Measurements from ENCODE around the gene AGMAT. TPM values are rescaled to one million over a fixed set of nuclear protein-coding genes. Genes with fewer than 3 reads are reported as not detected.
A peak's percentile ranks its signal among the peaks of the same experiment; 100 is the strongest.

AGMAT gene
- total RNA-seq (6.2 TPM), polyA plus RNA-seq (ENCODE audit: insufficient read depth, low read depth, low replicate concordance) (119 TPM)
- long read RNA-seq, donor 1, transcript AGMAT-201 (7 exons, 2,500 nt), result major isoform, 6 of 6 reads
- long read RNA-seq, donor 1, partial matches to known transcripts, result 0 of 6 reads
- long read RNA-seq, donor 1, other reads (novel, unspliced or antisense), result 0 of 6 reads
- long read RNA-seq, donor 2, transcript AGMAT-201 (7 exons, 2,500 nt), result major isoform, 9 of 9 reads
- long read RNA-seq, donor 2, partial matches to known transcripts, result 0 of 9 reads
- long read RNA-seq, donor 2, other reads (novel, unspliced or antisense), result 0 of 9 reads
- long read RNA-seq, donor 3, transcript AGMAT-201 (7 exons, 2,500 nt), result major isoform, 8 of 8 reads
- long read RNA-seq, donor 3, partial matches to known transcripts, result 0 of 8 reads
- long read RNA-seq, donor 3, other reads (novel, unspliced or antisense), result 0 of 8 reads
- long read RNA-seq, donor 4, transcript AGMAT-201 (7 exons, 2,500 nt), result major isoform, 8 of 8 reads
- long read RNA-seq, donor 4, partial matches to known transcripts, result 0 of 8 reads
- long read RNA-seq, donor 4, other reads (novel, unspliced or antisense), result 0 of 8 reads
- long read RNA-seq, donor 5, partial matches to known transcripts, result 0 of 1 reads
- long read RNA-seq, donor 5, other reads (novel, unspliced or antisense), result 0 of 1 reads
- long read RNA-seq, donor 6, transcript AGMAT-201 (7 exons, 2,500 nt), result major isoform, 7 of 7 reads
- long read RNA-seq, donor 6, partial matches to known transcripts, result 0 of 7 reads
- long read RNA-seq, donor 6, other reads (novel, unspliced or antisense), result 0 of 7 reads
- long read RNA-seq, donor 7, partial matches to known transcripts, result 0 of 5 reads
- long read RNA-seq, donor 7, other reads (novel, unspliced or antisense), result 1 of 5 reads
- long read RNA-seq, donor 8, partial matches to known transcripts, result 0 of 3 reads
- long read RNA-seq, donor 8, other reads (novel, unspliced or antisense), result 0 of 3 reads
- long read RNA-seq, donor 9, partial matches to known transcripts, result 0 of 4 reads
- long read RNA-seq, donor 9, other reads (novel, unspliced or antisense), result 0 of 4 reads
- long read RNA-seq, donor 10, partial matches to known transcripts, result 0 of 4 reads
- long read RNA-seq, donor 10, other reads (novel, unspliced or antisense), result 0 of 4 reads

DNA sequence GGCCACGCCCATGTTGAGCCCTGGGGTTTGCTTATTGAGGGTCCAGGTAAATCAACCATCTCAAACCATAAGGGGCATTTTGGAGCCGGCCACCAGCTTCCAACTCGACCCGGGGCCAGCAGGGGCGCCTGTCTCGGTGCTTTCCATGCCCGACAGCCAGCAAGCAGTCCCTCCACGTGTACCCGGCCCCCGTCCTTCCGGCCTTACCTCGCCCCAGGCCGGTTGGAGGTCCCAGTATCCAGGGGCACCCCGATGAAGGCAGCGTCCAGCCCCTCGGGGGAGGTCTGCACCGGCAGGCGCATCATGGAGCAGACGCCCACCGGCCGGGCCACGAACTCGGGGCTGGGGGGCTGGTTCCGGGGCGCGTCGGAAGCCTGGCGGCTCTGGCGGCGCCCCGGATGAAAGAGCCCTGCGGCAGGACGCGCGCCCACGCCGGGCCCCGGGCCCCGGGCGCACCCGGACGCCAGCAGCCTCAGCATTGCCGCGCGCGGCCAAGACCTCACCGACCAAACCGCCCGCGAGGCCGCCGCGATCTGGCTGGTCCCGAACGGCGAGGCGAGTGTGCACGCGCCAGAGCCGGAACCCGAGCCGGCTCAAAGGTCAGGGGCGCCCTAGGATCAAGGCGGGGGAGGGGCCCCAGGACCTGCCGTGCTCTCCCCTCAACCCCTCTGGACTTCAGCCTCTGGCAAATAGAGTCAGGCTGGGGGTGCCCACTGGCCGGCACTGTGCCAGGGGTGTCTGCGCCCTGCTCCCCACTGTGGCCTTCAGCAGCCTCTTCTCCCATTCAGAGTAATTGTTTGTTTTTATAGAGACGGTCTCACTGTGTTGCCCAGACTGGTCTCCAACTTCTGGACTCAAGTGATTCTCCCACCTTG lies at the start of gene AGMAT:
AGMAT (minus strand) TSS at position 563 of the 875 bp plus-strand sequence; CDS start at position 479, 84 bp downstream.
- DNase-seq, result peak; percentile 55 to 83 (median 70)
- intact Hi-C loops (cut with DNase I), result no loop called here
- no peak for FAIRE-seq

GRCh38 chr1:15633756-15634420 lies 49.0 kb upstream of the AGMAT start:
- H3K27me3 ChIP-seq (ENCODE audit: control insufficient read depth, insufficient read depth, low read length), result no peaks in the 10 kb centered on the region
- H3K27ac ChIP-seq (ENCODE audit: low read depth in 2 of 2, low read length in 2 of 2), result no peak overlapping the region
- TF ChIP-seq, protein P1, sequence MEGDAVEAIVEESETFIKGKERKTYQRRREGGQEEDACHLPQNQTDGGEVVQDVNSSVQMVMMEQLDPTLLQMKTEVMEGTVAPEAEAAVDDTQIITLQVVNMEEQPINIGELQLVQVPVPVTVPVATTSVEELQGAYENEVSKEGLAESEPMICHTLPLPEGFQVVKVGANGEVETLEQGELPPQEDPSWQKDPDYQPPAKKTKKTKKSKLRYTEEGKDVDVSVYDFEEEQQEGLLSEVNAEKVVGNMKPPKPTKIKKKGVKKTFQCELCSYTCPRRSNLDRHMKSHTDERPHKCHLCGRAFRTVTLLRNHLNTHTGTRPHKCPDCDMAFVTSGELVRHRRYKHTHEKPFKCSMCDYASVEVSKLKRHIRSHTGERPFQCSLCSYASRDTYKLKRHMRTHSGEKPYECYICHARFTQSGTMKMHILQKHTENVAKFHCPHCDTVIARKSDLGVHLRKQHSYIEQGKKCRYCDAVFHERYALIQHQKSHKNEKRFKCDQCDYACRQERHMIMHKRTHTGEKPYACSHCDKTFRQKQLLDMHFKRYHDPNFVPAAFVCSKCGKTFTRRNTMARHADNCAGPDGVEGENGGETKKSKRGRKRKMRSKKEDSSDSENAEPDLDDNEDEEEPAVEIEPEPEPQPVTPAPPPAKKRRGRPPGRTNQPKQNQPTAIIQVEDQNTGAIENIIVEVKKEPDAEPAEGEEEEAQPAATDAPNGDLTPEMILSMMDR (IDR thresholded peaks at IDR 0.05; ENCODE audit: borderline replicate concordance, extremely low read depth, insufficient read depth), result no peak
- FAIRE-seq (no peak), DNase-seq (no peak)
- no peak overlapping the region for H3K9ac ChIP-seq (ENCODE audit: low read length in 3 of 3)
- H3K36me3 ChIP-seq (ENCODE audit: control insufficient read depth in 2 of 3, insufficient read depth in 3 of 3, low read length in 3 of 3), result peaks cover 2 to 67% (median 33%) of the 10 kb centered on the region in 3 donors
- intact Hi-C loops (cut with DNase I), result no loop called here
- H3K9me3 ChIP-seq (ENCODE audit: control insufficient read depth in 2 of 3, insufficient read depth in 1 of 3, low read length in 3 of 3), result no peaks in the 10 kb centered on the region
- H3K4me3 ChIP-seq (ENCODE audit: low read length in 3 of 3), result no peak overlapping the region
- no peaks in the 10 kb centered on the region for H3K4me1 ChIP-seq (ENCODE audit: control insufficient read depth in 2 of 3, insufficient read depth in 2 of 3, low read depth in 1 of 3, low read length in 3 of 3)

More for the DNA sequence above, at the start of gene AGMAT:
- TF ChIP-seq, protein P1 (IDR thresholded peaks at IDR 0.05; ENCODE audit: borderline replicate concordance, extremely low read depth, insufficient read depth), result no peak
- Histone ChIP-seq H3K9ac (ENCODE audit: low read length in 3 of 3) (peak within 1 kb of the TSS in 1 of 3 donors; percentile 65), H3K4me3 (ENCODE audit: low read length in 3 of 3) (peak within 1 kb of the TSS in 2 of 3 donors; percentile 45 to 63), H3K9me3 (ENCODE audit: control insufficient read depth in 2 of 3, insufficient read depth in 1 of 3, low read length in 3 of 3) (no peaks in the 10 kb centered on the region), H3K4me1 (ENCODE audit: control insufficient read depth in 2 of 3, insufficient read depth in 2 of 3, low read depth in 1 of 3, low read length in 3 of 3) (peaks cover 0 to 1% (median 0%) of the 10 kb centered on the region in 3 donors), H3K27me3 (ENCODE audit: control insufficient read depth, insufficient read depth, low read length) (no peaks in the 10 kb centered on the region), H3K36me3 (ENCODE audit: control insufficient read depth in 2 of 3, insufficient read depth in 3 of 3, low read length in 3 of 3) (no peaks in the 10 kb centered on the region), H3K27ac (ENCODE audit: low read depth in 2 of 2, low read length in 2 of 2) (peak within 1 kb of the TSS; percentile 28 to 57)

DNA sequence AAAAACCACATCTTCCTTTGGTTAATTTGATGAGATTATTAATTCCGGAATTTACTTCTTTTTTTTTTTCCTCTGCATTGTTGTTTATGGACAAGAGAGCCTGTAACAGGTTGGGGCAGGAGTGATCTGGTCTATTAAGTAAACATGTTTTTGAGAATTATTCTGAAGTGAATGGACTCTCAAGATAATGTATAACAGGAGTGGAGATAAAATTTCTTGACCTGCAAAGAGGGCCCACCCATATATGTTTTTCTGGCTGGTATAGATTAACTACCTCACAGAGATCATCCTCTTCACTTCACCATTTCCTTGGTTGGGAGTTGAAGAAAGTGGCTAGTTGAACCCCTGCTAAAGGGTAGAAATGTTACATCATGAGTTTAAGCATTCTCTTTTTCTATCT lies 43.2 kb upstream of the AGMAT start:
- peaks cover 0 to 38% (median 12%) of the 10 kb centered on the region in 3 donors for H3K36me3 ChIP-seq (ENCODE audit: control insufficient read depth in 2 of 3, insufficient read depth in 3 of 3, low read length in 3 of 3)
- FAIRE-seq, result no peak
- no peak for DNase-seq
- no peak overlapping the region for H3K9ac ChIP-seq (ENCODE audit: low read length in 3 of 3)
- H3K4me1 ChIP-seq (ENCODE audit: control insufficient read depth in 2 of 3, insufficient read depth in 2 of 3, low read depth in 1 of 3, low read length in 3 of 3), result peaks cover 0 to 18% (median 10%) of the 10 kb centered on the region in 3 donors
- intact Hi-C loops (cut with DNase I), result no loop called here
- no peak overlapping the region for H3K4me3 ChIP-seq (ENCODE audit: low read length in 3 of 3)
- H3K27me3 ChIP-seq (ENCODE audit: control insufficient read depth, insufficient read depth, low read length), result no peaks in the 10 kb centered on the region
- H3K27ac ChIP-seq (ENCODE audit: low read depth in 2 of 2, low read length in 2 of 2), result no peak overlapping the region
- TF ChIP-seq, protein P1 (IDR thresholded peaks at IDR 0.05; ENCODE audit: borderline replicate concordance, extremely low read depth, insufficient read depth), result no peak
- no peaks in the 10 kb centered on the region for H3K9me3 ChIP-seq (ENCODE audit: control insufficient read depth in 2 of 3, insufficient read depth in 1 of 3, low read length in 3 of 3)

Data from kidney (tissue), 22 donors.